Measurements from ENCODE around the gene SPDYE2B.
"Not testable (repeated sequence)": the region's sequence is repeated elsewhere in the genome, so short reads cannot be mapped to it uniquely, and the experiment has no call there.

DNA sequence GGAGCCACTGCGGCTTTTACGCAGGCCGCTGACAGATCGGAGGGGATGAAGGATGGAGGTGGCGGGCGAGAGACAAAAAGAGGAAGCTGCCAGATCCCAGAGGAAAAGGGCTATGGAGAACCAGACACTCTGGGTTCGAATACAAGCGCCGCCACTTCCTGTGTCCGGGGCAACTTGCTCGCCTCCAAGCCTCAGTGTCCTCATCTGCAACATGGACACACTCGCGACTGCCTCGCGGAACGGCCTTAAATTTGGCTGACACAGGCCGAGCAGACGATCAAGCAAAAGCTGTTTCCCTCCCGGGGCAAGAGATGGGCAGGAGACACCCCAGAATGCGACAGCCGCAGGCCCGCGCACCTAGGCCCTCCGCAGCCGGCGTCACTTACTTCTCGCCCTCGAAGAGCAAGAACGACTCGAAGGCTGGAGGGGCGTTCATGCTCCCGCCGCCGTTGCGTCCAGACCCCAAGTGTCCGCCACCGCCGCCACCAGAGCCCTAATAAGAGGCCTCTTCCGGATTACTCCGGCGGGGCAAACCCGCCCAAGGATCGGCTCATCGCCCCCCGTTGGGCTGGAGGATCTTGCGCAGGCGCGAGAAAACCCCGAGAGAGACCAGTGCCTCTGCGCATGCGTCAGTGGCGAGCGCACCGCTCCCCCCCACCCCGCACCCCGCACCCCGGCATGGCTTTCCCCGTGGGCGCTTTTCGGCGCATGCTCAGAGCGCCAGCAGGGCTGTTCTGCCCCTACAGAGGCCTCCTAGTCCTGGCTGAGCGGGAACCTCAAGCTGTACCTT, 21.2 kb downstream of the SPDYE2B start, which contains the start of gene POLR2J2:
- TF ChIP-seq, protein P1, sequence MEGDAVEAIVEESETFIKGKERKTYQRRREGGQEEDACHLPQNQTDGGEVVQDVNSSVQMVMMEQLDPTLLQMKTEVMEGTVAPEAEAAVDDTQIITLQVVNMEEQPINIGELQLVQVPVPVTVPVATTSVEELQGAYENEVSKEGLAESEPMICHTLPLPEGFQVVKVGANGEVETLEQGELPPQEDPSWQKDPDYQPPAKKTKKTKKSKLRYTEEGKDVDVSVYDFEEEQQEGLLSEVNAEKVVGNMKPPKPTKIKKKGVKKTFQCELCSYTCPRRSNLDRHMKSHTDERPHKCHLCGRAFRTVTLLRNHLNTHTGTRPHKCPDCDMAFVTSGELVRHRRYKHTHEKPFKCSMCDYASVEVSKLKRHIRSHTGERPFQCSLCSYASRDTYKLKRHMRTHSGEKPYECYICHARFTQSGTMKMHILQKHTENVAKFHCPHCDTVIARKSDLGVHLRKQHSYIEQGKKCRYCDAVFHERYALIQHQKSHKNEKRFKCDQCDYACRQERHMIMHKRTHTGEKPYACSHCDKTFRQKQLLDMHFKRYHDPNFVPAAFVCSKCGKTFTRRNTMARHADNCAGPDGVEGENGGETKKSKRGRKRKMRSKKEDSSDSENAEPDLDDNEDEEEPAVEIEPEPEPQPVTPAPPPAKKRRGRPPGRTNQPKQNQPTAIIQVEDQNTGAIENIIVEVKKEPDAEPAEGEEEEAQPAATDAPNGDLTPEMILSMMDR (conservative IDR thresholded peaks at IDR 0.05 in 1 of 2, IDR thresholded peaks at IDR 0.05 in 1 of 2; ENCODE audit: low read depth in 1 of 2, low read length in 2 of 2), result not testable (repeated sequence)
- not testable (repeated sequence) for TF ChIP-seq EZH2 (IDR thresholded peaks at IDR 0.05; ENCODE audit: low read length, missing control alignments)
